GM23338 (cell line): ENCODE data around the gene SHISA7. TPM values are rescaled to one million over a fixed set of nuclear protein-coding genes. Genes with fewer than 3 reads are reported as not detected.

Experiments used
- ATAC-seq: fragments of 200-7000 bp; cut with Tn5 transposase; 3 replicates; pipeline ENCODE4 v1.9.1; 2020
- DNase-seq: peaks from one replicate; pipeline ENCODE4 v3.0.0-alpha.2; 2015; ENCODE audit warnings: low spot score
- H2AFZ ChIP-seq: fragments of 200-600 bp; sonication (generic); 2 replicates; pipeline ENCODE4 v1.8.0; 2016; ENCODE audit warnings: antibody characterized with exemption, mild to moderate bottlenecking, moderate library complexity
- H3F3A ChIP-seq: fragments of 200-600 bp; sonication (generic); replicated peaks from 2 replicates; pipeline ENCODE4 v1.8.0; 2017; ENCODE audit warnings: antibody characterized with exemption, mixed run types, low read depth
- H3K27ac ChIP-seq: fragments of 200-600 bp; sonication (generic); 2 replicates; pipeline ENCODE4 v1.6.1; 2016; ENCODE audit warnings: low read depth
- H3K27me3 ChIP-seq: fragments of 200-600 bp; sonication (generic); 2 replicates; pipeline ENCODE4 v1.8.0; 2016; ENCODE audit warnings: mild to moderate bottlenecking, mixed run types, moderate library complexity; ENCODE audit not compliant: insufficient read depth
- H3K36me3 ChIP-seq: fragments of 200-600 bp; sonication (generic); 2 replicates; pipeline ENCODE4 v1.8.0; 2016; ENCODE audit warnings: mild to moderate bottlenecking; ENCODE audit not compliant: insufficient read depth
- H3K4me1 ChIP-seq: fragments of 200-600 bp; sonication (generic); 2 replicates; pipeline ENCODE4 v1.8.0; 2016; ENCODE audit warnings: mild to moderate bottlenecking, moderate library complexity; ENCODE audit not compliant: insufficient read depth
- H3K4me2 ChIP-seq: fragments of 200-600 bp; sonication (generic); 2 replicates; pipeline ENCODE4 v1.7.1; 2017; ENCODE audit warnings: mixed run types
- H3K4me3 ChIP-seq: fragments of 200-600 bp; sonication (generic); 2 replicates; pipeline ENCODE4 v1.6.1; 2016; ENCODE audit warnings: mixed run types
- H3K79me2 ChIP-seq: fragments of 200-600 bp; sonication (generic); replicated peaks from 2 replicates; pipeline ENCODE4 v1.8.0; 2017; ENCODE audit warnings: mild to moderate bottlenecking; ENCODE audit not compliant: insufficient read depth
- H3K9me2 ChIP-seq: fragments of 200-600 bp; sonication (generic); 2 replicates; pipeline ENCODE4 v1.8.0; 2017; ENCODE audit not compliant: insufficient read depth
- H4K20me1 ChIP-seq: fragments of 200-600 bp; sonication (generic); replicated peaks from 2 replicates; pipeline ENCODE4 v1.8.0; 2017; ENCODE audit warnings: mild to moderate bottlenecking; ENCODE audit not compliant: insufficient read depth
- H3K27ac Mint-ChIP-seq: 2 replicates; pipeline ENCODE4 v1.8.0; 2020; ENCODE audit warnings: inconsistent platforms, mild to moderate bottlenecking, moderate library complexity, mixed read lengths
- H3K27me3 Mint-ChIP-seq: 3 replicates; pipeline ENCODE4 v1.8.0; 2022; ENCODE audit warnings: low read depth, mild to moderate bottlenecking, moderate library complexity, mixed read lengths, inconsistent platforms; ENCODE audit not compliant: insufficient read depth, poor library complexity
- H3K36me3 Mint-ChIP-seq: 3 replicates; pipeline ENCODE4 v1.8.0; 2021; ENCODE audit warnings: low read depth, mild to moderate bottlenecking, inconsistent platforms, moderate library complexity, mixed read lengths
- H3K4me1 Mint-ChIP-seq: 3 replicates; pipeline ENCODE4 v1.8.0; 2020; ENCODE audit warnings: mild to moderate bottlenecking, inconsistent platforms, mixed read lengths
- H3K4me3 Mint-ChIP-seq: 3 replicates; pipeline ENCODE4 v1.8.0; 2021; ENCODE audit warnings: moderate library complexity, mild to moderate bottlenecking, inconsistent platforms, mixed read lengths
- H3K9me3 Mint-ChIP-seq: 3 replicates; pipeline ENCODE4 v1.8.0; 2020; ENCODE audit warnings: moderate library complexity, mild to moderate bottlenecking, inconsistent platforms, mixed read lengths
- CREB1 ChIP-seq: fragments of 250-450 bp; sonication (Bioruptor Pico); IDR thresholded peaks from 2 replicates; pipeline ENCODE4 v1.5.0; 2020; ENCODE audit warnings: low read depth, mild to moderate bottlenecking, moderate library complexity
- EZH2 ChIP-seq: fragments of 200-600 bp; sonication (generic); IDR thresholded peaks from one replicate; pipeline ENCODE4 v1.8.0; 2017; ENCODE audit warnings: antibody characterized with exemption, mild to moderate bottlenecking, low read depth; ENCODE audit not compliant: unreplicated experiment
- EZH2phosphoT487 ChIP-seq: fragments of 200-600 bp; sonication (generic); IDR thresholded peaks from one replicate; pipeline ENCODE4 v1.8.1; 2018; ENCODE audit warnings: antibody characterized with exemption; ENCODE audit not compliant: unreplicated experiment
- JUNB ChIP-seq: IDR thresholded peaks from one replicate; pipeline ENCODE4 v1.6.1; 2016; ENCODE audit warnings: antibody characterized with exemption; ENCODE audit not compliant: unreplicated experiment
- NANOG ChIP-seq: IDR thresholded peaks from 2 replicates; pipeline ENCODE4 v1.6.1; 2016; ENCODE audit warnings: antibody characterized with exemption, borderline replicate concordance
- POLR2AphosphoS5 ChIP-seq: IDR thresholded peaks from 2 replicates; pipeline ENCODE4 v1.6.1; 2016; ENCODE audit warnings: antibody characterized with exemption, low read depth
- STAT1 ChIP-seq: IDR thresholded peaks from one replicate; pipeline ENCODE4 v1.6.1; 2016; ENCODE audit warnings: antibody characterized with exemption; ENCODE audit not compliant: unreplicated experiment
- ZNF114 ChIP-seq: fragments of 250-450 bp; sonication (Bioruptor Pico); IDR thresholded peaks from 2 replicates; pipeline ENCODE4 v1.5.0; 2020; ENCODE audit warnings: mild to moderate bottlenecking, moderate library complexity
- ZNF331 ChIP-seq: fragments of 250-450 bp; sonication (Bioruptor Pico); IDR thresholded peaks from 2 replicates; pipeline ENCODE4 v1.5.0; 2020; ENCODE audit warnings: low read depth, mild to moderate bottlenecking, moderate library complexity
- polyA plus RNA-seq: library from polyadenylated mRNA; unstranded; fragments of >200 nt; fragmentation: Nextera tagmentation; extraction: Ambion mirVana; gene quantifications from 2 replicates; pipeline ENCODE4 v1.2.1, GENCODE V29; 2016
- total RNA-seq: library from RNA; depleted of rRNA; stranded (reverse); fragments of >200 nt; shearing (Covaris generic); gene quantifications from 2 replicates; pipeline ENCODE4 v1.2.3, GENCODE V29; 2014
- TF ChIP-seq, protein P1 (sequence below): IDR thresholded peaks from one replicate; pipeline ENCODE4 v1.6.1; 2018; ENCODE audit warnings: antibody characterized with exemption; ENCODE audit not compliant: unreplicated experiment
- TF ChIP-seq, protein P2 (sequence below): fragments of 250-450 bp; sonication (Bioruptor Pico); IDR thresholded peaks from 2 replicates; pipeline ENCODE4 v1.5.0; 2020; ENCODE audit warnings: mild to moderate bottlenecking, moderate library complexity
- TF ChIP-seq, protein P3 (sequence below): IDR thresholded peaks from 2 replicates; pipeline ENCODE4 v1.6.1; 2016; ENCODE audit warnings: antibody characterized with exemption
- TF ChIP-seq, protein P4 (sequence below), 2 experiments: fragments of 200-600 bp in 1 of 2; sonication (generic) in 1 of 2; conservative IDR thresholded peaks; 2 replicates each; pipeline versions ENCODE4 v1.5.1 to v1.6.1; 2016 to 2017; ENCODE audit warnings: antibody characterized with exemption in 2 of 2, low read depth in 2 of 2, mild to moderate bottlenecking in 2 of 2, moderate library complexity in 1 of 2

The SHISA7 gene
- total and polyA plus RNA-seq, 2 experiments from 2014 or later = 0.32 to 1.4 TPM

DNA sequence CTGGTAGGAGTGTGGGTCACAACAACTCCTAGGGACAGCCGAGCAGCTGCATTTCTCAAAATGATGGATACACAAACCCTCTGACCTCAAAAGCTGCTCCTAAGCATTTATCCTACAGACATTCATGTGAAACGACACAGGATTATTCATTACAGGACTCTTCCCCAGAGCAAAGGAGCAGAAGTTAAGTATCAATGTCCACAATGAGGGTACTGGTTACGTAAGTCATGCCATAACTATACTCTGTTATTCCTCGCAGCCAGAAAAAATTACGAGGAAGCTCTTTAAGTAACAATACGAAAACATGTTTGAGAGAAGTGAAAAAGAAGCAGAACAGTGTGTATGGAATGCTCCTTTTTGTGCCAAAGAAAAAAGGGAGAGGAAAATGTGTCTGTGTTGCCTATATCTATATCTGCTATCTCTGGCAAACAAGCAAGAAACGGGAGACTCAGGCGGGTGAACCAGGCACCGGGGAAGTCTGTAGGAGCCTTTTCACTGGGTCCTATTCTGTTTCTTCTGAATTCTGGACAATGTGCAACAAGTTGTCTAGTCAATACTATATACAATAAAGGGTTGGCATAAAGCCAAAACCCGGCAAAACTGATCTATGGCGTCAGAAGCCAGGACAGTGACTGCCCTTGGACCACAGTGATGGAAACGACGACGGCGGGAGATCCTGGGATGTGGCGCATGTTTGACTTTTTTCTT, 17.0 kb upstream of the SHISA7 start:
- TF ChIP-seq JUNB (no peak), POLR2AphosphoS5 (no peak), EZH2phosphoT487 (no peak), EZH2 (no peak), NANOG (no peak), CREB1 (CRISPR knock-in tag) (no peak), STAT1 (no peak), ZNF331 (no peak), ZNF114 (no peak)
- TF ChIP-seq, protein P1, sequence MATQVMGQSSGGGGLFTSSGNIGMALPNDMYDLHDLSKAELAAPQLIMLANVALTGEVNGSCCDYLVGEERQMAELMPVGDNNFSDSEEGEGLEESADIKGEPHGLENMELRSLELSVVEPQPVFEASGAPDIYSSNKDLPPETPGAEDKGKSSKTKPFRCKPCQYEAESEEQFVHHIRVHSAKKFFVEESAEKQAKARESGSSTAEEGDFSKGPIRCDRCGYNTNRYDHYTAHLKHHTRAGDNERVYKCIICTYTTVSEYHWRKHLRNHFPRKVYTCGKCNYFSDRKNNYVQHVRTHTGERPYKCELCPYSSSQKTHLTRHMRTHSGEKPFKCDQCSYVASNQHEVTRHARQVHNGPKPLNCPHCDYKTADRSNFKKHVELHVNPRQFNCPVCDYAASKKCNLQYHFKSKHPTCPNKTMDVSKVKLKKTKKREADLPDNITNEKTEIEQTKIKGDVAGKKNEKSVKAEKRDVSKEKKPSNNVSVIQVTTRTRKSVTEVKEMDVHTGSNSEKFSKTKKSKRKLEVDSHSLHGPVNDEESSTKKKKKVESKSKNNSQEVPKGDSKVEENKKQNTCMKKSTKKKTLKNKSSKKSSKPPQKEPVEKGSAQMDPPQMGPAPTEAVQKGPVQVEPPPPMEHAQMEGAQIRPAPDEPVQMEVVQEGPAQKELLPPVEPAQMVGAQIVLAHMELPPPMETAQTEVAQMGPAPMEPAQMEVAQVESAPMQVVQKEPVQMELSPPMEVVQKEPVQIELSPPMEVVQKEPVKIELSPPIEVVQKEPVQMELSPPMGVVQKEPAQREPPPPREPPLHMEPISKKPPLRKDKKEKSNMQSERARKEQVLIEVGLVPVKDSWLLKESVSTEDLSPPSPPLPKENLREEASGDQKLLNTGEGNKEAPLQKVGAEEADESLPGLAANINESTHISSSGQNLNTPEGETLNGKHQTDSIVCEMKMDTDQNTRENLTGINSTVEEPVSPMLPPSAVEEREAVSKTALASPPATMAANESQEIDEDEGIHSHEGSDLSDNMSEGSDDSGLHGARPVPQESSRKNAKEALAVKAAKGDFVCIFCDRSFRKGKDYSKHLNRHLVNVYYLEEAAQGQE = no peak
- TF ChIP-seq, protein P2, sequence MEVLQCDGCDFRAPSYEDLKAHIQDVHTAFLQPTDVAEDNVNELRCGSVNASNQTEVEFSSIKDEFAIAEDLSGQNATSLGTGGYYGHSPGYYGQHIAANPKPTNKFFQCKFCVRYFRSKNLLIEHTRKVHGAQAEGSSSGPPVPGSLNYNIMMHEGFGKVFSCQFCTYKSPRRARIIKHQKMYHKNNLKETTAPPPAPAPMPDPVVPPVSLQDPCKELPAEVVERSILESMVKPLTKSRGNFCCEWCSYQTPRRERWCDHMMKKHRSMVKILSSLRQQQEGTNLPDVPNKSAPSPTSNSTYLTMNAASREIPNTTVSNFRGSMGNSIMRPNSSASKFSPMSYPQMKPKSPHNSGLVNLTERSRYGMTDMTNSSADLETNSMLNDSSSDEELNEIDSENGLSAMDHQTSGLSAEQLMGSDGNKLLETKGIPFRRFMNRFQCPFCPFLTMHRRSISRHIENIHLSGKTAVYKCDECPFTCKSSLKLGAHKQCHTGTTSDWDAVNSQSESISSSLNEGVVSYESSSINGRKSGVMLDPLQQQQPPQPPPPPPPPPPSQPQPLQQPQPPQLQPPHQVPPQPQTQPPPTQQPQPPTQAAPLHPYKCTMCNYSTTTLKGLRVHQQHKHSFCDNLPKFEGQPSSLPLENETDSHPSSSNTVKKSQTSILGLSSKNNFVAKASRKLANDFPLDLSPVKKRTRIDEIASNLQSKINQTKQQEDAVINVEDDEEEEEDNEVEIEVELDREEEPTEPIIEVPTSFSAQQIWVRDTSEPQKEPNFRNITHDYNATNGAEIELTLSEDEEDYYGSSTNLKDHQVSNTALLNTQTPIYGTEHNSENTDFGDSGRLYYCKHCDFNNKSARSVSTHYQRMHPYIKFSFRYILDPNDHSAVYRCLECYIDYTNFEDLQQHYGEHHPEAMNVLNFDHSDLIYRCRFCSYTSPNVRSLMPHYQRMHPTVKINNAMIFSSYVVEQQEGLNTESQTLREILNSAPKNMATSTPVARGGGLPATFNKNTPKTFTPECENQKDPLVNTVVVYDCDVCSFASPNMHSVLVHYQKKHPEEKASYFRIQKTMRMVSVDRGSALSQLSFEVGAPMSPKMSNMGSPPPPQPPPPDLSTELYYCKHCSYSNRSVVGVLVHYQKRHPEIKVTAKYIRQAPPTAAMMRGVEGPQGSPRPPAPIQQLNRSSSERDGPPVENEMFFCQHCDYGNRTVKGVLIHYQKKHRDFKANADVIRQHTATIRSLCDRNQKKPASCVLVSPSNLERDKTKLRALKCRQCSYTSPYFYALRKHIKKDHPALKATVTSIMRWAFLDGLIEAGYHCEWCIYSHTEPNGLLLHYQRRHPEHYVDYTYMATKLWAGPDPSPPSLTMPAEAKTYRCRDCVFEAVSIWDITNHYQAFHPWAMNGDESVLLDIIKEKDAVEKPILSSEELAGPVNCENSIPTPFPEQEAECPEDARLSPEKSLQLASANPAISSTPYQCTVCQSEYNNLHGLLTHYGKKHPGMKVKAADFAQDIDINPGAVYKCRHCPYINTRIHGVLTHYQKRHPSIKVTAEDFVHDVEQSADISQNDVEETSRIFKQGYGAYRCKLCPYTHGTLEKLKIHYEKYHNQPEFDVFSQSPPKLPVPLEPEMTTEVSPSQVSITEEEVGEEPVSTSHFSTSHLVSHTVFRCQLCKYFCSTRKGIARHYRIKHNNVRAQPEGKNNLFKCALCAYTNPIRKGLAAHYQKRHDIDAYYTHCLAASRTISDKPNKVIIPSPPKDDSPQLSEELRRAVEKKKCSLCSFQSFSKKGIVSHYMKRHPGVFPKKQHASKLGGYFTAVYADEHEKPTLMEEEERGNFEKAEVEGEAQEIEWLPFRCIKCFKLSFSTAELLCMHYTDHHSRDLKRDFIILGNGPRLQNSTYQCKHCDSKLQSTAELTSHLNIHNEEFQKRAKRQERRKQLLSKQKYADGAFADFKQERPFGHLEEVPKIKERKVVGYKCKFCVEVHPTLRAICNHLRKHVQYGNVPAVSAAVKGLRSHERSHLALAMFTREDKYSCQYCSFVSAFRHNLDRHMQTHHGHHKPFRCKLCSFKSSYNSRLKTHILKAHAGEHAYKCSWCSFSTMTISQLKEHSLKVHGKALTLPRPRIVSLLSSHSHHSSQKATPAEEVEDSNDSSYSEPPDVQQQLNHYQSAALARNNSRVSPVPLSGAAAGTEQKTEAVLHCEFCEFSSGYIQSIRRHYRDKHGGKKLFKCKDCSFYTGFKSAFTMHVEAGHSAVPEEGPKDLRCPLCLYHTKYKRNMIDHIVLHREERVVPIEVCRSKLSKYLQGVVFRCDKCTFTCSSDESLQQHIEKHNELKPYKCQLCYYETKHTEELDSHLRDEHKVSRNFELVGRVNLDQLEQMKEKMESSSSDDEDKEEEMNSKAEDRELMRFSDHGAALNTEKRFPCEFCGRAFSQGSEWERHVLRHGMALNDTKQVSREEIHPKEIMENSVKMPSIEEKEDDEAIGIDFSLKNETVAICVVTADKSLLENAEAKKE (CRISPR knock-in tag) = no peak
- TF ChIP-seq, protein P3, sequence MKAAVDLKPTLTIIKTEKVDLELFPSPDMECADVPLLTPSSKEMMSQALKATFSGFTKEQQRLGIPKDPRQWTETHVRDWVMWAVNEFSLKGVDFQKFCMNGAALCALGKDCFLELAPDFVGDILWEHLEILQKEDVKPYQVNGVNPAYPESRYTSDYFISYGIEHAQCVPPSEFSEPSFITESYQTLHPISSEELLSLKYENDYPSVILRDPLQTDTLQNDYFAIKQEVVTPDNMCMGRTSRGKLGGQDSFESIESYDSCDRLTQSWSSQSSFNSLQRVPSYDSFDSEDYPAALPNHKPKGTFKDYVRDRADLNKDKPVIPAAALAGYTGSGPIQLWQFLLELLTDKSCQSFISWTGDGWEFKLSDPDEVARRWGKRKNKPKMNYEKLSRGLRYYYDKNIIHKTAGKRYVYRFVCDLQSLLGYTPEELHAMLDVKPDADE = no peak
- TF ChIP-seq, protein P4, sequence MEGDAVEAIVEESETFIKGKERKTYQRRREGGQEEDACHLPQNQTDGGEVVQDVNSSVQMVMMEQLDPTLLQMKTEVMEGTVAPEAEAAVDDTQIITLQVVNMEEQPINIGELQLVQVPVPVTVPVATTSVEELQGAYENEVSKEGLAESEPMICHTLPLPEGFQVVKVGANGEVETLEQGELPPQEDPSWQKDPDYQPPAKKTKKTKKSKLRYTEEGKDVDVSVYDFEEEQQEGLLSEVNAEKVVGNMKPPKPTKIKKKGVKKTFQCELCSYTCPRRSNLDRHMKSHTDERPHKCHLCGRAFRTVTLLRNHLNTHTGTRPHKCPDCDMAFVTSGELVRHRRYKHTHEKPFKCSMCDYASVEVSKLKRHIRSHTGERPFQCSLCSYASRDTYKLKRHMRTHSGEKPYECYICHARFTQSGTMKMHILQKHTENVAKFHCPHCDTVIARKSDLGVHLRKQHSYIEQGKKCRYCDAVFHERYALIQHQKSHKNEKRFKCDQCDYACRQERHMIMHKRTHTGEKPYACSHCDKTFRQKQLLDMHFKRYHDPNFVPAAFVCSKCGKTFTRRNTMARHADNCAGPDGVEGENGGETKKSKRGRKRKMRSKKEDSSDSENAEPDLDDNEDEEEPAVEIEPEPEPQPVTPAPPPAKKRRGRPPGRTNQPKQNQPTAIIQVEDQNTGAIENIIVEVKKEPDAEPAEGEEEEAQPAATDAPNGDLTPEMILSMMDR (conservative IDR thresholded peaks at IDR 0.05; ENCODE audit: low read depth in 2 of 2) = no peak
- Mint-ChIP-seq H3K27ac (no peak overlapping the region; the same call in 1 of the 2 replicates), H3K9me3 (peaks cover 3% of the 10 kb centered on the region; the same call in 1 of the 3 replicates), H3K4me1 (peaks cover 34% of the 10 kb centered on the region), H3K27me3 (peaks cover 16% of the 10 kb centered on the region), H3K36me3 (peaks cover 7% of the 10 kb centered on the region; the same call in 1 of the 3 replicates), H3K4me3 (peak overlapping the region; percentile 91)
- Histone ChIP-seq H3K27me3 (no peaks in the 10 kb centered on the region), H3K9me2 (no peaks in the 10 kb centered on the region), H3K27ac (no peak overlapping the region), H4K20me1 (no peaks in the 10 kb centered on the region; the same call in none of the 2 replicates), H3K4me2 (peak overlapping the region; percentile 88), H3K4me1 (peaks cover 26% of the 10 kb centered on the region), H2AFZ (no peak overlapping the region), H3F3A (peaks cover 19% of the 10 kb centered on the region; the same call in 1 of the 2 replicates), H3K4me3 (peak overlapping the region; percentile 66), H3K36me3 (no peaks in the 10 kb centered on the region), H3K79me2 (peaks cover 21% of the 10 kb centered on the region)
- DNase-seq = no peak
- no peak for ATAC-seq
